H1 (cell line): Measurements from ENCODE around the gene MYL6. TPM values are rescaled to one million over a fixed set of nuclear protein-coding genes. Genes with fewer than 3 reads are reported as not detected.

Source experiments
- HDAC2 ChIP-seq, 2 experiments: fragments of 300-600 bp in 1 of 2; sonication (generic) in 1 of 2; IDR thresholded peaks; 2 replicates each; pipeline ENCODE4 v1.6.1; 2011 to 2012; ENCODE audit warnings: low read depth in 2 of 2, low read length in 2 of 2, mild to moderate bottlenecking in 2 of 2, moderate library complexity in 2 of 2, borderline replicate concordance in 1 of 2, inconsistent platforms in 1 of 2
- POLR2A ChIP-seq, 2 experiments: IDR thresholded peaks; 1 replicate in 1 of 2; 2 replicates in 1 of 2; pipeline ENCODE4 v1.6.1; 2011; ENCODE audit warnings: low read depth in 2 of 2, low read length in 2 of 2, mild to moderate bottlenecking in 2 of 2; ENCODE audit errors: control extremely low read depth in 1 of 2
- SAP30 ChIP-seq: fragments of 300-600 bp; sonication (generic); IDR thresholded peaks from 2 replicates; pipeline ENCODE4 v1.7.1; 2012; ENCODE audit warnings: low read length, moderate library complexity, mild to moderate bottlenecking, inconsistent platforms; ENCODE audit not compliant: insufficient read depth, insufficient replicate concordance
- SUZ12 ChIP-seq: fragments of 200-600 bp; sonication (generic); IDR thresholded peaks from 2 replicates; pipeline ENCODE4 v1.6.1; 2012; ENCODE audit warnings: mild to moderate bottlenecking, inconsistent platforms, low read length, moderate library complexity, mixed read lengths
- polyA plus RNA-seq, 7 experiments: library from polyadenylated mRNA; depleted of rRNA in 3 of 7; stranded (reverse) in 5 of 7; unstranded in 2 of 7; fragments of >200 nt in 5 of 7; fragments of 200-250 nt in 2 of 7; gene quantifications; 1 replicate in 5 of 7; 2 replicates in 1 of 7; 4 replicates in 1 of 7; pipeline versions ENCODE4 v1.2.1 to v1.2.3, GENCODE V29; 2011 to 2013; ENCODE audit warnings: missing spikeins in 2 of 7, mixed read lengths in 2 of 7
- total RNA-seq: library from RNA; stranded (reverse); fragmentation: NEBNext Ultra II Directional; extraction: Animal tissue kit (Norgen Biotek cat#: 25700); gene quantifications from 2 replicates; pipeline ENCODE4 v1.2.1, GENCODE V29; 2021

Gene MYL6
- total and polyA plus RNA-seq, 2 of the 8 experiments (the other 6 are each of a cell fraction or from before 2014, with no cell fraction given) = 1,130 to 2,279 TPM

- TF ChIP-seq SUZ12 = no peak
- TF ChIP-seq SAP30 = peak; percentile 12
- TF ChIP-seq HDAC2 (IDR thresholded peaks at IDR 0.05; ENCODE audit: borderline replicate concordance in 1 of 2, low read depth in 2 of 2, low read length in 2 of 2) = no peak
- TF ChIP-seq POLR2A (IDR thresholded peaks at IDR 0.05; ENCODE audit: control extremely low read depth in 1 of 2, low read depth in 2 of 2, low read length in 2 of 2) = peak; percentile 98
- TF ChIP-seq, all 59 proteins: peak for 17
Observed at GRCh38 chr12:56158029-56158925, at the start of gene MYL6 (continued).
